Measurements from ENCODE around the gene THRAP3. TPM values are rescaled to one million over a fixed set of nuclear protein-coding genes. Genes with fewer than 3 reads are reported as not detected.
"Not testable (repeated sequence)": the region's sequence is repeated elsewhere in the genome, so short reads cannot be mapped to it uniquely, and the experiment has no call there.

THRAP3 gene
- polyA plus RNA-seq, 1 of the 3 experiments (the other 2 are of a cell fraction): 33.7 TPM

DNA sequence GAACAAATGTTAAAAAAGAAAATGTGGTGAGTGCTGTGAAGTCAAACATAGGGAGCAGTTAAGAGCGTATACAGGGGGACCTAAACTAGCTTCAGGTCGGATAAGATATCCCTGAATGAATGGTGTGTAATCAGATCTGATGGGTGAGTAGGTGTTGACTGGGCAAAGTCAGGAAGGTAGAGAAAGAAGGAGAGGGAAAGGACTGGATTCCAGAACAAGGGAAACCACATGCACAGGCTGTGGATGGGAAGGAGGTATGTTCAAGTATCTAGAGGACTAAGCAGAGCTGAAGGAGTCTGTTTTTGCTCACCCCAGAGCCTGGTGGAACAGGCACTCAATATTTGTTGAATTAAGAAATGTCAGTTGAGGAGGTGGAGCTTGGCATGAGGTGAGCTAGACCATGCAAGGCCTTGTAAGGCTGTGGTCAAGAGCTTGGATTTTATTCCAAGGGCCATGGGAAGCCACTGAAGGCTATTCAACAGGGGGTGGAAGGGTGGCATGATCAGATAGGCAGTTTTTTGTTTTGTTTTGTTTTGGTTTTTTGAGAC lies 40.9 kb upstream of the THRAP3 start (continued):
- TF ChIP-seq, protein P1, sequence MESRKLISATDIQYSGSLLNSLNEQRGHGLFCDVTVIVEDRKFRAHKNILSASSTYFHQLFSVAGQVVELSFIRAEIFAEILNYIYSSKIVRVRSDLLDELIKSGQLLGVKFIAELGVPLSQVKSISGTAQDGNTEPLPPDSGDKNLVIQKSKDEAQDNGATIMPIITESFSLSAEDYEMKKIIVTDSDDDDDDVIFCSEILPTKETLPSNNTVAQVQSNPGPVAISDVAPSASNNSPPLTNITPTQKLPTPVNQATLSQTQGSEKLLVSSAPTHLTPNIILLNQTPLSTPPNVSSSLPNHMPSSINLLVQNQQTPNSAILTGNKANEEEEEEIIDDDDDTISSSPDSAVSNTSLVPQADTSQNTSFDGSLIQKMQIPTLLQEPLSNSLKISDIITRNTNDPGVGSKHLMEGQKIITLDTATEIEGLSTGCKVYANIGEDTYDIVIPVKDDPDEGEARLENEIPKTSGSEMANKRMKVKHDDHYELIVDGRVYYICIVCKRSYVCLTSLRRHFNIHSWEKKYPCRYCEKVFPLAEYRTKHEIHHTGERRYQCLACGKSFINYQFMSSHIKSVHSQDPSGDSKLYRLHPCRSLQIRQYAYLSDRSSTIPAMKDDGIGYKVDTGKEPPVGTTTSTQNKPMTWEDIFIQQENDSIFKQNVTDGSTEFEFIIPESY (IDR thresholded peaks at IDR 0.05; ENCODE audit: borderline replicate concordance, low read depth): no peak
- no peak for TF ChIP-seq RFX5 (IDR thresholded peaks at IDR 0.05; ENCODE audit: low read length)
- no peak for TF ChIP-seq EP300 (IDR thresholded peaks at IDR 0.05; ENCODE audit: borderline replicate concordance in 1 of 2, low read depth in 1 of 2, low read length in 1 of 2)
- TF ChIP-seq ELF1 (IDR thresholded peaks at IDR 0.05): no peak

GRCh38 chr1:36187800-36188593 lies 36.2 kb upstream of the THRAP3 start:
- H3K4me3 ChIP-seq (ENCODE audit: low read depth in 2 of 2, low read length in 1 of 2): no peak overlapping the region; a peak in 1 of 4 replicates
- peak; percentile 86 for DNase-seq

GRCh38 chr1:36196805-36197204 lies 27.4 kb upstream of the THRAP3 start:
- 94% methylated on average over 3 of the region's 12 CpGs for WGBS (ENCODE audit: low lambda C conversion rate)
- H3K4me3 ChIP-seq (ENCODE audit: low read depth in 2 of 2, low read length in 1 of 2); DNase-seq; H3K4me2 ChIP-seq; H3K27ac ChIP-seq (ENCODE audit: low read depth in 2 of 2, low read length in 1 of 2); H3K9me3 ChIP-seq; H3K79me2 ChIP-seq (ENCODE audit: insufficient read depth); H3K9ac ChIP-seq; POLR2A ChIA-PET; H3K9me2 ChIP-seq; H3K36me3 ChIP-seq (replicated peaks in 1 of 2; ENCODE audit: control insufficient read depth in 1 of 2, insufficient read depth in 2 of 2, low read length in 1 of 2); H2AFZ ChIP-seq (ENCODE audit: low read depth); H4K20me1 ChIP-seq (ENCODE audit: insufficient read depth); H3K4me1 ChIP-seq (ENCODE audit: control insufficient read depth in 1 of 2, insufficient read depth in 2 of 2, low read depth in 1 of 2, low read length in 1 of 2); H3K27me3 ChIP-seq (ENCODE audit: insufficient read depth); H3F3A ChIP-seq (replicated peaks; ENCODE audit: insufficient read depth): not testable (repeated sequence)
- CTCF ChIA-PET: interaction anchor here (0.9 to 2.9 kb wide), 3 partner anchors 9 to 47 kb away, joined by 3 to 7 read pairs (median 4); partner anchors contain the start of gene TRAPPC3

More at GRCh38 chr1:36187800-36188593, 36.2 kb upstream of the THRAP3 start:
- no peaks in the 10 kb centered on the region for H4K20me1 ChIP-seq (ENCODE audit: insufficient read depth)
- ChIA-PET POLR2A (interaction anchor here (0.8 to 1.9 kb wide), 3 partner anchors 31 to 38 kb away, joined by 3 to 13 read pairs (median 3); partner anchors contain the start of genes MAP7D1, THRAP3 and TRAPPC3), CTCF (interaction anchor here (0.6 to 4.3 kb wide), 50 partner anchors 8 to 328 kb away, joined by 3 to 143 read pairs (median 4); partner anchors contain the start of genes MAP7D1, THRAP3 and TRAPPC3)
- H3K9ac ChIP-seq: peak overlapping the region; percentile 35; the same call in 1 of the 2 replicates
- peaks cover 0 to 8% of the 10 kb centered on the region in 2 experiments; a peak in 1 of 4 replicates for H3K4me1 ChIP-seq (ENCODE audit: control insufficient read depth in 1 of 2, insufficient read depth in 2 of 2, low read depth in 1 of 2, low read length in 1 of 2)
- H3K27me3 ChIP-seq (ENCODE audit: insufficient read depth): no peaks in the 10 kb centered on the region
- H3K9me2 ChIP-seq: no peaks in the 10 kb centered on the region
- H3K9me3 ChIP-seq: no peaks in the 10 kb centered on the region
- WGBS (ENCODE audit: low lambda C conversion rate): 6% methylated on average over 9 of the region's 9 CpGs
- H3K79me2 ChIP-seq (ENCODE audit: insufficient read depth): no peaks in the 10 kb centered on the region
- no peak overlapping the region; the same call in 1 of the 2 replicates for H3K4me2 ChIP-seq
- TF ChIP-seq POLR2AphosphoS5 (IDR thresholded peaks at IDR 0.05; ENCODE audit: low read depth, low read length) (no peak), RCOR1 (IDR thresholded peaks at IDR 0.05; ENCODE audit: low read length) (no peak), SMC3 (IDR thresholded peaks at IDR 0.05; ENCODE audit: low read depth, low read length) (peak; percentile 99), CTCF (IDR thresholded peaks at IDR 0.05) (peak; percentile 84), FOXJ3 (CRISPR knock-in tag; IDR thresholded peaks at IDR 0.05) (no peak), RAD21 (IDR thresholded peaks at IDR 0.05; ENCODE audit: low read length) (peak; percentile 96), MAX (IDR thresholded peaks at IDR 0.05; ENCODE audit: low read depth) (peak; percentile 49; the same call in 1 of the 2 replicates)
- H2AFZ ChIP-seq (ENCODE audit: low read depth): peak overlapping the region; percentile 27; the same call in 1 of the 2 replicates
- H3F3A ChIP-seq (replicated peaks; ENCODE audit: insufficient read depth): peaks cover 29% of the 10 kb centered on the region
- H3K36me3 ChIP-seq (replicated peaks in 1 of 2; ENCODE audit: control insufficient read depth in 1 of 2, insufficient read depth in 2 of 2, low read length in 1 of 2): no peaks in the 10 kb centered on the region
- peak overlapping the region; percentile 67 to 71 for H3K27ac ChIP-seq (ENCODE audit: low read depth in 2 of 2, low read length in 1 of 2)
